CD14-positive monocyte (primary cell): Measurements from ENCODE around the gene FLII. TPM values are rescaled to one million over a fixed set of nuclear protein-coding genes. Genes with fewer than 3 reads are reported as not detected.

ENCODE experiments used
- DNase-seq, 3 donors: peaks; one replicate each; pipeline ENCODE4 v3.0.0-alpha.2; 2011 to 2022
- H2AFZ ChIP-seq: 2 replicates; pipeline ENCODE4 v1.6.0; 2012; ENCODE audit warnings: mild to moderate bottlenecking, low read depth, low read length, inconsistent platforms; ENCODE audit not compliant: insufficient read depth, poor library complexity, severe bottlenecking
- H3K27ac ChIP-seq, 2 donors: 1 replicate in 1 of 2; 2 replicates in 1 of 2; pipeline ENCODE4 v1.5.1; 2012 to 2013; ENCODE audit warnings: low read length in 2 of 2, control low read depth in 1 of 2, inconsistent platforms in 1 of 2, low read depth in 1 of 2, mild to moderate bottlenecking in 1 of 2
- H3K27me3 ChIP-seq, 2 donors: one replicate each; pipeline versions ENCODE4 v1.6.0 to v1.6.1; 2011 to 2013; ENCODE audit warnings: low read length in 2 of 2; ENCODE audit not compliant: control insufficient read depth in 2 of 2, insufficient read depth in 2 of 2
- H3K36me3 ChIP-seq, 2 donors: replicated peaks in 1 of 2; 1 replicate in 1 of 2; 2 replicates in 1 of 2; pipeline versions ENCODE4 v1.5.1 to v1.6.1; 2012 to 2013; ENCODE audit warnings: low read length in 2 of 2, control low read depth in 1 of 2, inconsistent platforms in 1 of 2, mild to moderate bottlenecking in 1 of 2; ENCODE audit not compliant: insufficient read depth in 2 of 2, control insufficient read depth in 1 of 2
- H3K4me1 ChIP-seq, 2 donors: 1 replicate in 1 of 2; 2 replicates in 1 of 2; pipeline versions ENCODE4 v1.5.1 to v1.6.1; 2012 to 2013; ENCODE audit warnings: low read length in 2 of 2, control low read depth in 1 of 2, inconsistent platforms in 1 of 2, mild to moderate bottlenecking in 1 of 2, moderate library complexity in 1 of 2; ENCODE audit not compliant: insufficient read depth in 2 of 2, control insufficient read depth in 1 of 2
- H3K4me2 ChIP-seq: replicated peaks from 2 replicates; pipeline ENCODE3; 2012; ENCODE audit warnings: low read length, moderate library complexity, mild to moderate bottlenecking; ENCODE audit not compliant: poor library complexity, severe bottlenecking; ENCODE audit errors: extremely low read depth
- H3K4me3 ChIP-seq, 3 experiments: fragments of 200-600 bp in 1 of 3; sonication (generic) in 1 of 3; replicated peaks in 1 of 3; 1 replicate in 2 of 3; 2 replicates in 1 of 3; pipeline ENCODE4 v1.5.1; 2011 to 2013; ENCODE audit warnings: low read length in 3 of 3, mild to moderate bottlenecking in 3 of 3, control low read depth in 2 of 3, low read depth in 2 of 3, inconsistent platforms in 1 of 3, moderate library complexity in 1 of 3
- H3K79me2 ChIP-seq: 2 replicates; pipeline ENCODE4 v1.6.0; 2012; ENCODE audit warnings: mild to moderate bottlenecking, control low read depth, inconsistent platforms, low read length, moderate library complexity; ENCODE audit not compliant: insufficient read depth
- H3K9ac ChIP-seq: 2 replicates; pipeline ENCODE4 v1.6.0; 2017; ENCODE audit warnings: low read length, mild to moderate bottlenecking; ENCODE audit not compliant: insufficient read depth, poor library complexity, severe bottlenecking
- H3K9me3 ChIP-seq, 2 donors: replicated peaks in 1 of 2; 1 replicate in 1 of 2; 2 replicates in 1 of 2; pipeline versions ENCODE4 v1.5.1 to v1.6.1; 2012 to 2013; ENCODE audit warnings: low read length in 2 of 2, control low read depth in 1 of 2; ENCODE audit not compliant: control insufficient read depth in 1 of 2, insufficient read depth in 1 of 2
- H4K20me1 ChIP-seq: 2 replicates; pipeline ENCODE4 v1.6.0; 2012; ENCODE audit warnings: mild to moderate bottlenecking, low read length, control low read depth, moderate library complexity; ENCODE audit not compliant: insufficient read depth
- H3K27ac Mint-ChIP-seq, 7 donors: one replicate each; pipeline ENCODE4 v1.8.0; 2020; ENCODE audit warnings: mild to moderate bottlenecking in 7 of 7, mixed read lengths in 7 of 7, moderate library complexity in 6 of 7, inconsistent platforms in 2 of 7
- H3K27me3 Mint-ChIP-seq, 3 donors: one replicate each; pipeline ENCODE4 v1.8.0; 2021 to 2022; ENCODE audit warnings: low read depth in 3 of 3, mild to moderate bottlenecking in 3 of 3, mixed read lengths in 3 of 3, moderate library complexity in 3 of 3, inconsistent platforms in 1 of 3
- H3K36me3 Mint-ChIP-seq, 2 donors: one replicate each; pipeline ENCODE4 v1.8.0; 2020; ENCODE audit warnings: mixed read lengths in 2 of 2, inconsistent platforms in 1 of 2, mild to moderate bottlenecking in 1 of 2
- H3K4me1 Mint-ChIP-seq: one replicate; pipeline ENCODE4 v1.8.0; 2020; ENCODE audit warnings: mild to moderate bottlenecking, mixed read lengths
- H3K4me3 Mint-ChIP-seq, 2 donors: one replicate each; pipeline ENCODE4 v1.8.0; 2020; ENCODE audit warnings: mild to moderate bottlenecking in 2 of 2, mixed read lengths in 2 of 2, moderate library complexity in 1 of 2
- H3K9me3 Mint-ChIP-seq, 7 donors: one replicate each; pipeline ENCODE4 v1.8.0; 2020 to 2022; ENCODE audit warnings: mixed read lengths in 7 of 7, mild to moderate bottlenecking in 6 of 7, moderate library complexity in 6 of 7, inconsistent platforms in 2 of 7
- WGBS: methylation state at CpG from one replicate; pipeline ENCODE4 v1.1.5; 2013; ENCODE audit warnings: missing lambda C conversion rate; ENCODE audit not compliant: insufficient coverage; 5-methylcytosine and 5-hydroxymethylcytosine counted together
- intact Hi-C, 2 donors: fragments of 100-400 bp; cut with micrococcal nuclease; formaldehyde crosslinking; loops; one replicate each; pipeline versions ENCODE4 v1.15.0 to v1.15.1; 2023
- polyA plus RNA-seq, 3 donors: library from polyadenylated mRNA; depleted of rRNA in 1 of 3; unstranded in 2 of 3; stranded (reverse) in 1 of 3; fragments of 300-500 nt in 2 of 3; fragments of >200 nt in 1 of 3; fragmentation: Illumina TruSeq in 2 of 3; gene quantifications; 1 replicate in 2 of 3; 2 replicates in 1 of 3; pipeline ENCODE4 v1.2.3, GENCODE V29; 2012 to 2021
- TF ChIP-seq, protein P1 (sequence below): fragments of 200-600 bp; IDR thresholded peaks from one replicate; pipeline ENCODE4 v1.8.0; 2022; ENCODE audit warnings: antibody characterized with exemption, mild to moderate bottlenecking

The FLII gene
- polyA plus RNA-seq, 3 donors: 145 to 724 (median 227) TPM

DNA sequence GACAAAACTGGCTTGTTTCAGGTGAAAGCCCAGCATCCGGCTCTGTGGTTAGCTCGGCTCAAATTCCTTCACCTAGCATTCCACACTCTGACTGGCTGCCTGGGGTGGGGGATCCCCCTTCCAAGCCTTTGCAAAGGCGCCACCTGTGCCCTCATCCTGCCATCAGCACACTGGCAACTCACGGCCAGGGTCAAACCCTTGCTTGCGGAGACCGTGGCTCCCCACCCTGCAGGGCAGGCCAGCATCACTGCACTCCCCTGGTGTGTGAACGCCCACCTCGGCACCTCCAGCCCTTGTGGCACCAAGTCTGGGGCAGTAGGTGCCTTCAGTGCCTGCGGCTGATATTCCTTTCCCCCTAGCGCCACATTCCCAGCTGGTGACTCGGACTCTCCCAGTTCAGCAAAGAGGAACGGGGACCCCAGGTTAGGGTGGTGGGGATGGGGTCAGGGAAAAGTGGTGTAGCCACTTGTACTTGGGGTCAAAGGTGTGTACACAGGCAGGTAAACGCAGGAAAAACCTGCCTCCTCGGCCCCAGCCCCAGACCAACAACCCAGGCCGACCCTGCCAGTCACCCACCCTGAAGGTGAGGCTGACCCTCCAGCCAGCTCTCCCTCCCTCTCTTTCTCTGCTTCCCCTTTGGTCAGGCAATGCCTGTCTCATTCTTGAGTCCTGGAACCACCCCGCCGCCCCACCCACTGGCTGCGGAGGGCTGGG, 1.1 kb downstream of the FLII start:
- Histone ChIP-seq H3K4me1 (peaks cover 39 to 50% of the 10 kb centered on the region in 2 donors), H2AFZ (peak overlapping the region; percentile 93), H3K4me2 (peak overlapping the region; percentile 92), H3K9ac (peak overlapping the region; percentile 99), H4K20me1 (peaks cover 58% of the 10 kb centered on the region), H3K27me3 (no peaks in the 10 kb centered on the region), H3K79me2 (peaks cover 46% of the 10 kb centered on the region), H3K27ac (peak overlapping the region; percentile 90 to 95), H3K9me3 (no peaks in the 10 kb centered on the region), H3K36me3 (peaks cover 43 to 44% of the 10 kb centered on the region in 2 donors), H3K4me3 (peak overlapping the region; percentile 78 to 82 (median 81))
- Mint-ChIP-seq H3K27me3 (peaks cover 0 to 2% (median 0%) of the 10 kb centered on the region in 3 donors), H3K36me3 (peaks cover 41 to 48% of the 10 kb centered on the region in 2 donors), H3K4me1 (peaks cover 35% of the 10 kb centered on the region), H3K27ac (peak overlapping the region; percentile 99 to 100 (median 99)), H3K9me3 (no peaks in the 10 kb centered on the region), H3K4me3 (peak overlapping the region; percentile 95 to 98)
- intact Hi-C loops: loop anchor here in 1 of 2 donors (5.0 kb wide), 1 partner anchor 40 kb away; no protein-coding TSS in a partner anchor
- TF ChIP-seq, protein P1, sequence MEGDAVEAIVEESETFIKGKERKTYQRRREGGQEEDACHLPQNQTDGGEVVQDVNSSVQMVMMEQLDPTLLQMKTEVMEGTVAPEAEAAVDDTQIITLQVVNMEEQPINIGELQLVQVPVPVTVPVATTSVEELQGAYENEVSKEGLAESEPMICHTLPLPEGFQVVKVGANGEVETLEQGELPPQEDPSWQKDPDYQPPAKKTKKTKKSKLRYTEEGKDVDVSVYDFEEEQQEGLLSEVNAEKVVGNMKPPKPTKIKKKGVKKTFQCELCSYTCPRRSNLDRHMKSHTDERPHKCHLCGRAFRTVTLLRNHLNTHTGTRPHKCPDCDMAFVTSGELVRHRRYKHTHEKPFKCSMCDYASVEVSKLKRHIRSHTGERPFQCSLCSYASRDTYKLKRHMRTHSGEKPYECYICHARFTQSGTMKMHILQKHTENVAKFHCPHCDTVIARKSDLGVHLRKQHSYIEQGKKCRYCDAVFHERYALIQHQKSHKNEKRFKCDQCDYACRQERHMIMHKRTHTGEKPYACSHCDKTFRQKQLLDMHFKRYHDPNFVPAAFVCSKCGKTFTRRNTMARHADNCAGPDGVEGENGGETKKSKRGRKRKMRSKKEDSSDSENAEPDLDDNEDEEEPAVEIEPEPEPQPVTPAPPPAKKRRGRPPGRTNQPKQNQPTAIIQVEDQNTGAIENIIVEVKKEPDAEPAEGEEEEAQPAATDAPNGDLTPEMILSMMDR: no peak
- 26% methylated on average over 14 of the region's 18 CpGs for WGBS
- peak in 2 of 3 donors; percentile 65 to 67 for DNase-seq

DNA sequence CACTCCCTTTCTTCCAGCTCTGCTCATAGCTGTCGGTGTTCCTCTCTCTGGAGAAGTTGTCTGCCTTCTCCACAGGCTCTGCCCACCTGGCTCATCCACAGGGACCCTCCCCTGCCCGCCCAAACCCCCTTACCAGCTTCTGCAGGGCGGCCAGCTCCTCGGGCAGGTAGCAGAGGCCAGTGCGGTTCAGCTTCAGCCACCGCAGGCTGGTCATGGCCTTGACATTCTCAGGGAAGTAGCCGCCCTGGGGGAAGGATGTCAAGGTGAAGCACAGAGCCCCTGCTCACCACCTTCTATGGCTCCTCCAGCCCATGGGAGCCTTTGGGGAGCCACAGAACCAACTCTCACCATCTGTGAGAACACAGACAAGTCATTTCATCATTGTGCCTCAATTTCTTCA, 1.8 kb downstream of the FLII start:
- no peak overlapping the region for H3K9ac ChIP-seq
- no peaks in the 10 kb centered on the region for H3K9me3 ChIP-seq
- peak overlapping the region; percentile 92 for H3K4me2 ChIP-seq
- intact Hi-C loops: loop anchor here in 1 of 2 donors (5.0 kb wide), 1 partner anchor 41 kb away; no protein-coding TSS in a partner anchor
- WGBS: 91% methylated on average over 1 of the region's 7 CpGs
- peaks cover 46 to 54% of the 10 kb centered on the region in 2 donors for H3K36me3 Mint-ChIP-seq
- no peaks in the 10 kb centered on the region for H3K27me3 ChIP-seq
- H3K4me3 ChIP-seq: peak overlapping the region in 1 of 3 experiments; percentile 82
- H3K27ac Mint-ChIP-seq: peak overlapping the region; percentile 31 to 100 (median 99)
- H3K27ac ChIP-seq: peak overlapping the region in 1 of 2 donors; percentile 95
- no peaks in the 10 kb centered on the region for H3K9me3 Mint-ChIP-seq
- peaks cover 35 to 46% of the 10 kb centered on the region in 2 donors for H3K4me1 ChIP-seq
- H3K79me2 ChIP-seq: peaks cover 45% of the 10 kb centered on the region
- no peak overlapping the region for H2AFZ ChIP-seq
- TF ChIP-seq, protein P1: no peak
- H3K36me3 ChIP-seq: peaks cover 49 to 51% of the 10 kb centered on the region in 2 donors
- DNase-seq: no peak
- peaks cover 64% of the 10 kb centered on the region for H4K20me1 ChIP-seq
- H3K4me3 Mint-ChIP-seq: peak overlapping the region; percentile 60 to 95
- H3K4me1 Mint-ChIP-seq: peaks cover 31% of the 10 kb centered on the region
- peaks cover 0 to 2% (median 0%) of the 10 kb centered on the region in 3 donors for H3K27me3 Mint-ChIP-seq
